Spleen (tissue), 11 donors: ENCODE results near the gene TTC28. TPM values are rescaled to one million over a fixed set of nuclear protein-coding genes. Genes with fewer than 3 reads are reported as not detected.

Experiments used
- DNase-seq: peaks from one replicate; pipeline ENCODE4 v3.0.0-alpha.2; 2020
- H3K27ac ChIP-seq, 8 donors: fragments of 200-600 bp; sonication (generic) in 7 of 8; 1 replicate in 4 of 8; 2 replicates in 4 of 8; pipeline versions ENCODE4 v1.5.0 to v1.8.0; 2016 to 2021; ENCODE audit warnings: inconsistent platforms in 4 of 8, mild to moderate bottlenecking in 4 of 8, moderate library complexity in 1 of 8
- H3K27me3 ChIP-seq, 7 donors: fragments of 200-600 bp; sonication (generic) in 6 of 7; replicated peaks in 1 of 7; 1 replicate in 4 of 7; 2 replicates in 3 of 7; pipeline versions ENCODE4 v1.5.0 to v1.8.0; 2016 to 2021; ENCODE audit warnings: inconsistent platforms in 3 of 7, mild to moderate bottlenecking in 1 of 7
- H3K36me3 ChIP-seq, 6 donors: fragments of 200-600 bp; sonication (generic) in 5 of 6; 1 replicate in 4 of 6; 2 replicates in 2 of 6; pipeline versions ENCODE4 v1.5.0 to v1.8.0; 2016 to 2021; ENCODE audit warnings: inconsistent platforms in 2 of 6
- H3K4me1 ChIP-seq, 6 donors: fragments of 200-600 bp; sonication (generic) in 5 of 6; 1 replicate in 3 of 6; 2 replicates in 3 of 6; pipeline versions ENCODE4 v1.5.0 to v1.8.0; 2016 to 2021; ENCODE audit warnings: inconsistent platforms in 3 of 6
- H3K4me3 ChIP-seq, 8 donors: fragments of 200-600 bp; sonication (generic) in 7 of 8; 1 replicate in 4 of 8; 2 replicates in 4 of 8; pipeline versions ENCODE4 v1.5.0 to v1.8.0; 2016 to 2021; ENCODE audit warnings: inconsistent platforms in 4 of 8, mild to moderate bottlenecking in 4 of 8, moderate library complexity in 2 of 8
- H3K9me3 ChIP-seq, 8 donors: fragments of 200-600 bp; sonication (generic) in 7 of 8; 1 replicate in 4 of 8; 2 replicates in 4 of 8; pipeline versions ENCODE4 v1.5.0 to v1.8.0; 2016 to 2021; ENCODE audit warnings: inconsistent platforms in 4 of 8
- POLR2A ChIP-seq, 3 donors: fragments of 450-650 bp; IDR thresholded peaks; one replicate each; pipeline ENCODE4 v1.5.1; 2017; ENCODE audit warnings: antibody characterized with exemption in 3 of 3, mild to moderate bottlenecking in 1 of 3
- POLR2AphosphoS5 ChIP-seq, 3 donors: sonication (generic); formaldehyde crosslinking; IDR thresholded peaks; one replicate each; pipeline ENCODE4 v1.5.1; 2017; ENCODE audit warnings: antibody characterized with exemption in 3 of 3
- WGBS, 5 donors: extraction: QIAGEN DNeasy Blood & Tissue Kit in 3 of 5; methylation state at CpG; one replicate each; pipeline versions ENCODE4 v1.1.5 to v1.1.7; 2013 to 2018; 5-methylcytosine and 5-hydroxymethylcytosine counted together
- intact Hi-C: fragments of 100-400 bp; cut with DNase I; formaldehyde crosslinking; loops from one replicate; pipeline ENCODE4 v1.15.0; 2023; ENCODE audit warnings: low total_unique reads
- polyA plus RNA-seq, 3 donors: library from polyadenylated mRNA; stranded (reverse); fragments of 200-250 nt; gene quantifications; one replicate each; pipeline ENCODE4 v1.2.1, GENCODE V29; 2013
- total RNA-seq, 7 donors: library from RNA; depleted of rRNA in 3 of 7; stranded (reverse); fragments of >200 nt in 3 of 7; fragmentation: NEBNext Ultra II Directional in 4 of 7; extraction: Animal tissue kit (Norgen Biotek cat#: 25700) in 4 of 7; gene quantifications; one replicate each; pipeline versions ENCODE4 v1.1.0 to v1.2.1, GENCODE V29; 2016 to 2021
- TF ChIP-seq, protein P1 (sequence below), 11 experiments: fragments of 200-600 bp in 7 of 11; fragments of 450-650 bp in 4 of 11; sonication (generic) in 4 of 11; IDR thresholded peaks in 8 of 11; conservative IDR thresholded peaks in 3 of 11; 1 replicate in 7 of 11; 2 replicates in 4 of 11; pipeline versions ENCODE4 v1.4.0 to v1.8.0; 2016 to 2021; ENCODE audit warnings: antibody characterized with exemption in 11 of 11, inconsistent platforms in 4 of 11, mild to moderate bottlenecking in 1 of 11
- donor health status: healthy with polysubstance abuse.
- donor health status: DM: no; HTN: no; CAD: no; lungs with moderate emphysema.
- donor health status: DM: no; HTN: no; CAD: no.
- donor health status: Bipolar disorder and iron deficiency.
- donor health status: healthy.
- donor health status: DM: no; HTN: no; CAD: no.
- donor health status: DM: yes; HTN: yes; CAD: no.

TTC28 gene
- total and polyA plus RNA-seq, 10 donors = 0.62 to 69.0 (median 33.5) TPM

DNA sequence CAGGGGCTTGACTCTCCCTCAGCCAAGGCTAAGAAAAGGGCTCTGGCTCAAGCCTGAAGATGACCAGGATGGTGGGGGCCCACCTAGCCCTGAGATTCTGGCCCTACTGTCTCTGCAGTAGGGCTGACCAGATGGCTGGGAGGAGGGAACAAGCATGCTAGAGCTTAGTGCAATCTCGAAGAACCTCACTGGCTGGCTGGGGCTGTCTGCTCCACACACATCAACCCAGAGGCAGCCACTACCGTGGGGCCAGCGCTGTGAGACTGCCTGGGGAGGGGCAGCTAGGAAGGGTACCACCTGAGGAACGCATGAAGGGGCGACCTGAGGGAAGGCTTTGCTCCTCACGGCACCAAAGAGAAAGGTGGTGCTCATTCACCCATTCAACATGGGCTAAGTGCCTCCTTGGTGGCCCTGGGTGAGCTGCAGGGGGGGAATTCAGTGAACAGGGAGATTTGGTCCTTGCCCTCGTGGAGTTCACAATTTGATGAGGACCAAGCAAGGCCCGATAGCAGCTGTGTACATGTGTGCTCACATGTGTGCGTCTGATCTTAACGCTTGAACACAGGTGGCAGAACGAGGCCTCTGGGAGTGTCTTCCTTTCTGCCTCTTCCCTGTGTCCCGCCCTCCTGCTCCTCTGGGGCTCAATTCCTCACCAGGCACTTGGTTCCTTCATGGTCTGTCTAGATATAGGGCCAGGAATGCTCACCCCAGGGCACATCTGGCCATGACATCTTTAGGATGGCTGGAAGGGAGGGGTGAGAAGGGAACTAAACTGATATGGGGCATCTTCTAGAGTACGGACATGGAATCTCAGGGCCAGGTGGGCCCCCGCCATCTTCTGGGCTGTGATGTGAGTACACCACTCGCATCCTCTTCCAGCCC lies 658.3 kb downstream of the TTC28 start:
- peaks cover 6 to 19% (median 12%) of the 10 kb centered on the region in 6 donors for H3K4me1 ChIP-seq
- no peaks in the 10 kb centered on the region for H3K36me3 ChIP-seq
- DNase-seq = peak; percentile 59
- H3K9me3 ChIP-seq = no peaks in the 10 kb centered on the region
- no peaks in the 10 kb centered on the region for H3K27me3 ChIP-seq
- no peak overlapping the region for H3K4me3 ChIP-seq
- TF ChIP-seq, protein P1, sequence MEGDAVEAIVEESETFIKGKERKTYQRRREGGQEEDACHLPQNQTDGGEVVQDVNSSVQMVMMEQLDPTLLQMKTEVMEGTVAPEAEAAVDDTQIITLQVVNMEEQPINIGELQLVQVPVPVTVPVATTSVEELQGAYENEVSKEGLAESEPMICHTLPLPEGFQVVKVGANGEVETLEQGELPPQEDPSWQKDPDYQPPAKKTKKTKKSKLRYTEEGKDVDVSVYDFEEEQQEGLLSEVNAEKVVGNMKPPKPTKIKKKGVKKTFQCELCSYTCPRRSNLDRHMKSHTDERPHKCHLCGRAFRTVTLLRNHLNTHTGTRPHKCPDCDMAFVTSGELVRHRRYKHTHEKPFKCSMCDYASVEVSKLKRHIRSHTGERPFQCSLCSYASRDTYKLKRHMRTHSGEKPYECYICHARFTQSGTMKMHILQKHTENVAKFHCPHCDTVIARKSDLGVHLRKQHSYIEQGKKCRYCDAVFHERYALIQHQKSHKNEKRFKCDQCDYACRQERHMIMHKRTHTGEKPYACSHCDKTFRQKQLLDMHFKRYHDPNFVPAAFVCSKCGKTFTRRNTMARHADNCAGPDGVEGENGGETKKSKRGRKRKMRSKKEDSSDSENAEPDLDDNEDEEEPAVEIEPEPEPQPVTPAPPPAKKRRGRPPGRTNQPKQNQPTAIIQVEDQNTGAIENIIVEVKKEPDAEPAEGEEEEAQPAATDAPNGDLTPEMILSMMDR (IDR thresholded peaks at IDR 0.05 in 8 of 11, conservative IDR thresholded peaks at IDR 0.05 in 3 of 11) = no peak
- TF ChIP-seq POLR2A (IDR thresholded peaks at IDR 0.05) = no peak
- TF ChIP-seq POLR2AphosphoS5 (IDR thresholded peaks at IDR 0.05) = no peak
- 87 to 94% (median 89%) methylated on average over 15 of the region's 15 CpGs for WGBS, 5 donors
- no peak overlapping the region for H3K27ac ChIP-seq
- intact Hi-C loops = loop anchor here (10.0 kb wide), 1 partner anchor 563 kb away; no protein-coding TSS in a partner anchor

DNA sequence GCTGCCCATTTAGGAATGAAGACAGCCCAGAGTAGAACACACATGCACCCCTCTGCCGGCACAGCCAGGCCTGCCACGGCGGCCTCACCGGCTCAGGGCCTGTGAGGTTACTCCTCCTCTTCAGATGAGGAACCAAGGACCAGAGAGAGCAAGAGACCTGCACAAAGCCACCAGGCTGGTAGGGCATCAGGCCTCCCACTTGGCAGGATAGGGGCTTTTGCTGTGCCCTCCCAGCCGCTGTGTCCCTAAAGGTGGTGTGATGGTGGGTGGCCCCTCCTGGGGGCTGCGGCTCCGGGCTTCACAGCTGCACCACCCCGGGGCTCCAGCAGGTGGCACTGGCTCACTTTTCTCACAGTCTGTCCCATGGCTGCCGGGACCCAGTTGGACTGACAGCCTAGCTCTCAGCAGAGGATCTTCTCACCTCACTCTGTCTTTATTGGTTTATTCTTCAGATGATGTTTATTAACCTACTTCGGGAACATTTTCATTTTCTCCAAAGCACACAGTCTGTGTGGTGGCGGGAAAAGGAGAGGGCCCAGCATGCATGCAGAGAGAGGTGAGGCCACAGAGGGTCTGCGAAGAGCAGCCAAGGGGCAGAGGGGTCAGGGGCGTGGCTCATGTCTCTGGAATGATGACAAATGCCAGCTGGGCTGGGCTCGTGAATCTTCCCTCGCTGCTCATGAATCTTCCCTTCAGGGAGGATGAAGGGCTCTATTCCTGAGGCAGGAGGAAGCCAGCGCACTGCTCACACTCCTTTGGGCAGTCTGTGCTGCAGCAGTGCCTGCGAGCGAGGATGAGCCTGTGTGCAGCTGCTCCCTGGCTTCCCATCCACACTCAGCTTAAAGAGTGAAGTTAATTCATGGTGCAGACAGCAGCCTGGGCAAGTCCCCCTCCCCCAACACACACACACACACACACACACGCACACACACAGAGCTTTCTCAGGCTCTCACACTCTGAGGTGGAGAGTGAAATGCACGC lies 659.5 kb downstream of the TTC28 start:
- Histone ChIP-seq H3K9me3 (no peaks in the 10 kb centered on the region), H3K4me1 (peaks cover 6 to 31% (median 14%) of the 10 kb centered on the region in 6 donors), H3K27ac (no peak overlapping the region), H3K27me3 (no peaks in the 10 kb centered on the region), H3K4me3 (peak overlapping the region in 1 of 8 donors; percentile 28), H3K36me3 (no peaks in the 10 kb centered on the region)
- WGBS, 5 donors = 41 to 57% (median 52%) methylated on average over 17 to 20 of the region's 20 CpGs
- TF ChIP-seq POLR2A (IDR thresholded peaks at IDR 0.05) (no peak), POLR2AphosphoS5 (IDR thresholded peaks at IDR 0.05) (peak in 2 of 3 donors; percentile 26 to 28)
- TF ChIP-seq, protein P1 (IDR thresholded peaks at IDR 0.05 in 8 of 11, conservative IDR thresholded peaks at IDR 0.05 in 3 of 11) = peak; percentile 71 to 98 (median 90)
- intact Hi-C loops = loop anchor here (10.0 kb wide), 1 partner anchor 565 kb away; no protein-coding TSS in a partner anchor
- DNase-seq = peak; percentile 88

DNA sequence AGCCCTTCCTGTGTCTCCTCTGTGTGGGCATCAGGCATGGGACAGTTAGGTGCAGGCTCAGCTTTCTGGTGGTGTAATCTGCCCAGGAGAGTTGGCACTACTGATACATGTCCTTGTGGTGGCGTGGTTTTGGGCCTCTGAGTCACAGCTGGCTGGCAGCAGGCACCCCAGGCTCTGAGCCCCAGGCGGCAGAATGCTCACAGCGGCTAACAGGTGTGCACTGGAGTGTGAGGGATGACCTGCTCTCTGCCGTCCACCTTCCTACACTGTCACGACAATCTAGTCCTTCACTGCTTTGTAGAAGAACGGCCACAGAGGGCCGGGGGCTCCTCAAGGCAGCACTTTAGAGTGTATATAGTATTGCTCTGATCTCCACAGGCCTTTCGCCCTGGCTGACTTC lies 660.3 kb downstream of the TTC28 start:
- no peak overlapping the region for H3K27ac ChIP-seq
- 78 to 82% (median 81%) methylated on average over 8 of the region's 8 CpGs for WGBS, 5 donors

More for the DNA sequence above, 660.3 kb downstream of the TTC28 start:
- Histone ChIP-seq H3K9me3 (no peaks in the 10 kb centered on the region), H3K27me3 (no peaks in the 10 kb centered on the region), H3K4me1 (peaks cover 6 to 39% (median 14%) of the 10 kb centered on the region in 6 donors), H3K36me3 (no peaks in the 10 kb centered on the region), H3K4me3 (no peak overlapping the region)
- peak; percentile 65 for DNase-seq
- intact Hi-C loops = no loop called here
- TF ChIP-seq, protein P1 (IDR thresholded peaks at IDR 0.05 in 8 of 11, conservative IDR thresholded peaks at IDR 0.05 in 3 of 11) = no peak
- no peak for TF ChIP-seq POLR2AphosphoS5 (IDR thresholded peaks at IDR 0.05)
- TF ChIP-seq POLR2A (IDR thresholded peaks at IDR 0.05) = no peak
